HG02623 (cell line): Measurements from ENCODE around the gene SCART1.
"Not testable (repeated sequence)": the region's sequence is repeated elsewhere in the genome, so short reads cannot be mapped to it uniquely, and the experiment has no call there.

Experiments used
- ATAC-seq: cut with Tn5 transposase; IDR thresholded peaks from one replicate; pipeline ENCODE4 v1.9.1; 2021; ENCODE audit warnings: moderate library complexity; ENCODE audit not compliant: unreplicated experiment

SCART1 gene

GRCh38 chr10:133455196-133455595 lies 1.5 kb downstream of the SCART1 start:
- no peak for ATAC-seq

GRCh38 chr10:133455611-133456031 lies 1.9 kb downstream of the SCART1 start:
- ATAC-seq = no peak

- ATAC-seq = no peak
Measured at GRCh38 chr10:133456041-133456951, 2.6 kb downstream of the SCART1 start.

- no peak for ATAC-seq
Measured at GRCh38 chr10:133457100-133457841, 3.5 kb downstream of the SCART1 start.

DNA sequence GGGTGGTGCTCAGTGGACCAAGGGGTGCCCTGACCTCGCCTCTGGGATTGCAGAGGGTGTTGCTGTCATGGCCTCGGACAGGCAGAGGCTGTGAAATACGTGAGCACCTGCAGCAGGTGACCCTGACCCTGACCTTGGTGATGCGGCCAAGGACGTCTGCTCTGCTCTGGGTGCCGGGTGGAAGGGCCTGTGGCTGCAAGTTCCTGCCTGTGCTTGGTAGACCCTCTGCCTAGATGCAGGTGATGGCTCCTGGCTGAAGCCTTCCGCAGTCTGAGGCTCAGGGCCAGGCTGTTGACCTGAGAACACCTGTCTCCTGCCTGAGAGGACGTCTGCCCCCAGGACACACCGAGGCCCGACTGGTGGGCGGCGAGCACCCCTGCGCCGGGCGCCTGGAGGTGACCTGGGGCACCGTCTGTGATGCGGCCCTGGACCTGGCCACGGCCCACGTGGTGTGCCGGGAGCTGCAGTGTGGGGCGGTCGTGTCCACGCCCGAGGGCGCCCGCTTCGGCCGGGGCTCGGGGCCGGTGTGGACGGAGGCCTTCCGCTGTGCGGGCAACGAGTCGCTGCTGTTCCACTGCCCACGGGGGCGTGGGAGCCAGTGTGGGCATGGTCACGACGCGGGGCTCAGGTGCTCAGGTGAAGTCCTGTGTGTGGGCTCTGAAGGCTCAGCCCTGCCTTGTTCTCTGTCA lies 4.4 kb downstream of the SCART1 start:
- no peak for ATAC-seq

DNA sequence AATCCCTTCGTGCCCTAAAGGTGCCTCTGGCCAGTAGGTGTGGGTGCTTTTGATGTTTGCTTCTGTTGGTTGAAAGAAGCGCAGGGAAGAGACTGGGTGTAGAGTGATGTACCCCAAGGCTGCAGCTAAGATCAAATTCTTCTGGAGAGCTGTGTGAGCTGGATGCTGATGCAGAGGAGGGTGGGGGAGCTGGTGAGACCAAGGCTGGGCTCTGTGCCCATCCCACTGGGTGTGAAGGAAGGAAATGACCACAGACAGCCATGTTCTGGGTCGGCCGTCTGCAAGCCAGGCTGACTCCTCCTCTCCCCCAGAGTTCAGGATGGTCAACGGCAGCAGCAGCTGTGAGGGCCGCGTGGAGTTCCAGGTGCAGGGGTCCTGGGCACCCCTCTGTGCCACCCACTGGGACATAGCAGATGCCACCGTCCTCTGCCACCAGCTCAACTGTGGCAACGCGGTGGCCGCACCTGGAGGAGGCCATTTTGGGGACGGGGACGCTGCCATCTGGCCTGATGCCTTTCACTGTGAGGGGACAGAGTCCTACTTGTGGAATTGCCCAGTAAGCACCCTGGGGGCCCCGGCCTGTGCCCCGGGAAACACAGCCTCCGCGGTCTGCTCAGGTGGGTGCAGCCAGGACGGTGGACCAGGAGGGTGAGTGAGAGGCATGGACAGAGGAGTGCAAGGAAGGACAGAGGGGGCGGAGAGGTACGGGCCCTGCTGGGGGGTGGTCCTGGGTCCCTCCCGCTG lies 5.1 kb downstream of the SCART1 start:
- no peak for ATAC-seq

- ATAC-seq = no peak
Measured at GRCh38 chr10:133459454-133460207, 5.9 kb downstream of the SCART1 start.

DNA sequence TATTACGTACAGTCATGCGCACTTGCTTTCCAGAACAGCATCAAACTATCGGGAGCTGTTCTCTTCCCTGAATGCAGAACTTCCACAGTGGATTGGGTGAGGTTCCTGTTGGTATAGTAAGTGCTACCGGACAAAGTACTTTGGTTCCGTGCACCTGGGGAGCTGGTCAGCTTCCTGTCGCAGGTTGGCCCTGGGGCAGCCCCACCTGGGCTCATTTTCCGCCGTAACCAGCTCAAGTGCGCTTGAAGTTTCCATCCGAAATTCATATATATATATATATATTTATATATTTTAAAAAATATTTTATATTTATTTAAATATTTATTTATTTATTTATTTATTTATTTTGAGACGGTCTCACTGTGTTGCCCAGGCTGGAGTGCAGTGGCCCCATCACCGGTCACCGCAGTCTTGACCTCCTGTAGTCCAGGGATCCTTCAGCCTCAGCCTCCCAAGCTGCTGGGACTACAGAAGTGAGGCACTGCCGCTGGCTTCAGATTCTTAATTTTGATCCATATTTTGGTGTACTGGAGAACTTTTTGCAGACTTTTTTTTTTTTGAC lies 6.5 kb downstream of the SCART1 start:
- ATAC-seq = no peak

DNA sequence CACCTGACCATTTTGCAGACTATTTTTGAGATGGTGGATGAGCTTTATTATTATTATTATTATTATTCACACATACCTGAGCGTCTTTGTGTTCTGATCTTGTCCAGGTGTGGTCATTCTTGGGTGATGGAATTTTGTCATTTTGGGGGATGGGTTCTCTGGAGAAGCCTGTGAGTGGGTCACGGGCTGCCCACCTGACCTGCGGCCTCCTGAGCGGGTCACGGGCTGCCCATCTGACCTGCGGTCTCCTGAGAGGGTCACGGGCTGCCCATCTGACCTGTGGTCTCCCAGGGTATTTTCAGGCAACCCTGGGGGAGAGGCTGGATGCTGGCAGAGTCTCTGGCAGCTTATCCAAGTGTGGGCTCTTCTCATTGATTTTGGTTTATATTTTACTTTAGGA lies 7.3 kb downstream of the SCART1 start:
- ATAC-seq = no peak

- ATAC-seq = no peak
Measured at GRCh38 chr10:133461841-133462240, 8.1 kb downstream of the SCART1 start.

GRCh38 chr10:133462512-133463305 lies 9.0 kb downstream of the SCART1 start:
- no peak for ATAC-seq

DNA sequence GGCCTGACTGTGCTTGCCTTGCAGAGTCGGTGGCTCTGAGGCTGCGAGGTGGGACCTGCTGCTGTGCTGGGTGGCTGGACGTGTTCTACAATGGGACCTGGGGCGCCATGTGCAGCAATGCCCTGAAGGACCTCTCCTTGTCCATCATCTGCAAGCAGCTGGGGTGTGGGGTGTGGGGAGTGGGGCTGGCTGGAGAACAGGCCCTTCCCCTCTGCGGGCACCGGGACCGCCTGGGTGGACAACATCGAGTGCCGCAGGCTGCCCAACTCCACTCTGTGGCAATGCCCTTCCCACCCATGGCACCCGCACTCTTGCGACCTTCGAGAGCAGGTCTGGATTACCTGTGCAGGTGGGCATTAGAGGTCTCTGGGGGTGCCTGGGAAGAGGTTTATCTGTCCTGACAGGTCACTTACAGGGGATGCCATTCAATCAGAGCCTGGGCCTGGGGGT lies 10.9 kb downstream of the SCART1 start:
- no peak for ATAC-seq

DNA sequence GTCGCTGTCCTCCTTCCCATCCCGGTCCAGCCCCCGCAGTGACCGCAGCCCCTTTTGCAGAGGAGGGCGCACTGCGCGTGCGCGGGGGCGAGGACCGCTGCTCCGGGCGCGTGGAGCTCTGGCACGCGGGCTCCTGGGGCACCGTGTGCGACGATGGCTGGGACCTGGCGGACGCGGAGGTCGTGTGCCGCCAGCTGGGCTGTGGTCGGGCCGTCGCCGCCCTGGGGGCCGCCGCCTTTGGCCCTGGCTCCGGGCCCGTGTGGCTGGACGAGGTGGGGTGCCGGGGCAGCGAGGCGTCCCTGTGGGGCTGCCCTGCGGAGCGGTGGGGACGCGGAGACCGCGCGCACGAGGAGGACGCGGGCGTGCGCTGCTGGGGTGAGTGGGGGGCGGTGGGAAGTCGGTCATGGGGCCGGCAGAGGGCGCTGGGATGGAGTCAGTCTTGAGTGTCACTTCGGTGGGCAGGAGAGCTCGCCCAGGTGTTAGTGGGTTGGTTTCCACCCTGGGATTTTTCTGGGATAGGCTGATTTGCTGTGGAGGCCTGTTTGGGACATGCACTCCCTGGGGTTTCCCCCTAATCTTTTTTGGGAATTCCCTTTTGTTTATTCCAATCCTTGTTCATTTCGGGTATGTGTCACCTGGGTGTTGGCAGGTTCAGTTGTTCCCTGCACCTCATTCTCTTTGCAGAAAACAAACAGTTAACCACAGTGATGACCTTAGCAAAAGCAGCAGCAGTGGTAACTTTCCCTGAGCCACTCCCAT lies 11.6 kb downstream of the SCART1 start:
- no peak for ATAC-seq

GRCh38 chr10:133465950-133466474 lies 12.3 kb downstream of the SCART1 start:
- ATAC-seq = no peak

DNA sequence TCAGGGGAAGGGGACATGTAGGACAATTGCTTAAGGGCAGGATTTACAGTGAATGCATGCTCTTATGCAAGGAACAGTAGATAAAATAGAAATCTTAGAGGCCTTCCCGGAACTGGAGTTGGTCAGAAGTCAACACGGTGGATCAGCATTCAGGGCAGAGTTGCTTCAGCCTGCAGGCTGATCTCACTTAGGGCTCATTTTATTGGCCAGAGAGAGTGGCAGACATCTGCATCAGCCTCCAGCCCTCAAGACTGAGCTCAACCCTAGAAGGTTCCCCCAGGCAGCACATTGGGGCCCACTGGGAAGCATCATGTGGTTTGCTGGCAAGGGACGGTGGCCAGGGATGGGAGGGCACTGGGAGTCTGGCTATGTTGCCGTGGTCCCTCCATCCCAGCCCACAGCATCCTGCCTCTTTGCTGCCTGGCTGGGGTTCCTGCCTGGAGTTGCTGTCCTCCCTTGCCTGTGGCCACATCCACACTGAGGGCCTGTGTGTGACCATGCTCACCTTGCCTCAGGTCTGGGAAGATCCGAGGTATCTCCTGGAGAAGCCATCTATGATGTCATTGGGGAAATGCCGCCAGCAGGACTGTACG lies 13.0 kb downstream of the SCART1 start:
- ATAC-seq = no peak

DNA sequence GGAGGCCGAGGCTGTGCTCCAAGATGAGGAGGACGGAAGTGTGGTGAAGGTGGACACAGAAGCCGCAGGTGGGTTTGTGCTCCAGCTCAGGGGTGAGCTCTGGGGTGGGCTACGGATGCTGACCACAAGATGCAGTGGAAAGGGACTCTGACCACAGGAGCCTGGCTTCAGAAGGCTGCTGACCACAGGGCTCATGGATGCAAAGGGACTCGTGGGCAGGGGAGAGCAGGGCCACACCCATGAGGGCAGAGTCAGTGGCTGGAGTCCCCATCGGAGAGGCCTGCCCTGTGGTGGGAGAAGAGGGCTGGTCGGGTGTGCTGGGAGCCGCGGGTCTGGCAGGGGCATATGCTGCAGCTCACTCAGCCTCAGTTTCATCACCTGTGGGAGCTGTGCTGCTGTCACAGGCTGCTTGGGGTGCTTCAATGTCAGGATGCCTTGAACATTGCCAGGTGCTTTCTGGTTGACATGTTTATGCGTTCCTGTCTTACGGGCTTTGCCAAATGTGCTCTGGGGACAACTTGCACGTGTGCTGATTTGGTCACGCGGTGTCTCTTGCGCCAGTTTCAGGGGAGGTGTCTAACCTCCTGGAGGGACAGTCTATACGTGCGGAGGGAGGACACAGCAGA lies 13.7 kb downstream of the SCART1 start:
- no peak for ATAC-seq

- not testable (repeated sequence) for ATAC-seq
Measured at GRCh38 chr10:133469205-133469604, 15.5 kb downstream of the SCART1 start.
